ENCODE measurements around the gene SLC30A4. TPM values are rescaled to one million over a fixed set of nuclear protein-coding genes. Genes with fewer than 3 reads are reported as not detected.

SLC30A4 gene
- total and polyA plus RNA-seq, 2 experiments from 2014 or later = not detected

GRCh38 chr15:45549541-45550220, 27.1 kb upstream of the SLC30A4 start:
- peaks cover 2% of the 10 kb centered on the region; the same call in 1 of the 2 replicates for H3K27me3 ChIP-seq (ENCODE audit: insufficient read depth)
- no peaks in the 10 kb centered on the region for H3K36me3 ChIP-seq (ENCODE audit: insufficient read depth)
- H2AFZ ChIP-seq = no peak overlapping the region
- H3K79me2 ChIP-seq (replicated peaks; ENCODE audit: insufficient read depth) = no peaks in the 10 kb centered on the region
- H4K20me1 ChIP-seq (replicated peaks; ENCODE audit: insufficient read depth) = no peaks in the 10 kb centered on the region
- 0 out of 2 replicates have a peak, but pooled peaks cover 3% of the 10 kb centered on the region for H3K4me1 ChIP-seq (ENCODE audit: insufficient read depth)
- Mint-ChIP-seq H3K4me1 (peaks cover 3% of the 10 kb centered on the region), H3K27me3 (ENCODE audit: insufficient read depth, low read depth, poor library complexity) (peaks cover 2% of the 10 kb centered on the region), H3K27ac (no peak overlapping the region), H3K36me3 (ENCODE audit: low read depth) (no peaks in the 10 kb centered on the region), H3K9me3 (no peaks in the 10 kb centered on the region), H3K4me3 (no peak overlapping the region)
- H3K9me2 ChIP-seq (ENCODE audit: insufficient read depth) = no peaks in the 10 kb centered on the region
- no peak for TF ChIP-seq EZH2phosphoT487 (IDR thresholded peaks at IDR 0.05; ENCODE audit: unreplicated experiment)
- TF ChIP-seq, protein P1, sequence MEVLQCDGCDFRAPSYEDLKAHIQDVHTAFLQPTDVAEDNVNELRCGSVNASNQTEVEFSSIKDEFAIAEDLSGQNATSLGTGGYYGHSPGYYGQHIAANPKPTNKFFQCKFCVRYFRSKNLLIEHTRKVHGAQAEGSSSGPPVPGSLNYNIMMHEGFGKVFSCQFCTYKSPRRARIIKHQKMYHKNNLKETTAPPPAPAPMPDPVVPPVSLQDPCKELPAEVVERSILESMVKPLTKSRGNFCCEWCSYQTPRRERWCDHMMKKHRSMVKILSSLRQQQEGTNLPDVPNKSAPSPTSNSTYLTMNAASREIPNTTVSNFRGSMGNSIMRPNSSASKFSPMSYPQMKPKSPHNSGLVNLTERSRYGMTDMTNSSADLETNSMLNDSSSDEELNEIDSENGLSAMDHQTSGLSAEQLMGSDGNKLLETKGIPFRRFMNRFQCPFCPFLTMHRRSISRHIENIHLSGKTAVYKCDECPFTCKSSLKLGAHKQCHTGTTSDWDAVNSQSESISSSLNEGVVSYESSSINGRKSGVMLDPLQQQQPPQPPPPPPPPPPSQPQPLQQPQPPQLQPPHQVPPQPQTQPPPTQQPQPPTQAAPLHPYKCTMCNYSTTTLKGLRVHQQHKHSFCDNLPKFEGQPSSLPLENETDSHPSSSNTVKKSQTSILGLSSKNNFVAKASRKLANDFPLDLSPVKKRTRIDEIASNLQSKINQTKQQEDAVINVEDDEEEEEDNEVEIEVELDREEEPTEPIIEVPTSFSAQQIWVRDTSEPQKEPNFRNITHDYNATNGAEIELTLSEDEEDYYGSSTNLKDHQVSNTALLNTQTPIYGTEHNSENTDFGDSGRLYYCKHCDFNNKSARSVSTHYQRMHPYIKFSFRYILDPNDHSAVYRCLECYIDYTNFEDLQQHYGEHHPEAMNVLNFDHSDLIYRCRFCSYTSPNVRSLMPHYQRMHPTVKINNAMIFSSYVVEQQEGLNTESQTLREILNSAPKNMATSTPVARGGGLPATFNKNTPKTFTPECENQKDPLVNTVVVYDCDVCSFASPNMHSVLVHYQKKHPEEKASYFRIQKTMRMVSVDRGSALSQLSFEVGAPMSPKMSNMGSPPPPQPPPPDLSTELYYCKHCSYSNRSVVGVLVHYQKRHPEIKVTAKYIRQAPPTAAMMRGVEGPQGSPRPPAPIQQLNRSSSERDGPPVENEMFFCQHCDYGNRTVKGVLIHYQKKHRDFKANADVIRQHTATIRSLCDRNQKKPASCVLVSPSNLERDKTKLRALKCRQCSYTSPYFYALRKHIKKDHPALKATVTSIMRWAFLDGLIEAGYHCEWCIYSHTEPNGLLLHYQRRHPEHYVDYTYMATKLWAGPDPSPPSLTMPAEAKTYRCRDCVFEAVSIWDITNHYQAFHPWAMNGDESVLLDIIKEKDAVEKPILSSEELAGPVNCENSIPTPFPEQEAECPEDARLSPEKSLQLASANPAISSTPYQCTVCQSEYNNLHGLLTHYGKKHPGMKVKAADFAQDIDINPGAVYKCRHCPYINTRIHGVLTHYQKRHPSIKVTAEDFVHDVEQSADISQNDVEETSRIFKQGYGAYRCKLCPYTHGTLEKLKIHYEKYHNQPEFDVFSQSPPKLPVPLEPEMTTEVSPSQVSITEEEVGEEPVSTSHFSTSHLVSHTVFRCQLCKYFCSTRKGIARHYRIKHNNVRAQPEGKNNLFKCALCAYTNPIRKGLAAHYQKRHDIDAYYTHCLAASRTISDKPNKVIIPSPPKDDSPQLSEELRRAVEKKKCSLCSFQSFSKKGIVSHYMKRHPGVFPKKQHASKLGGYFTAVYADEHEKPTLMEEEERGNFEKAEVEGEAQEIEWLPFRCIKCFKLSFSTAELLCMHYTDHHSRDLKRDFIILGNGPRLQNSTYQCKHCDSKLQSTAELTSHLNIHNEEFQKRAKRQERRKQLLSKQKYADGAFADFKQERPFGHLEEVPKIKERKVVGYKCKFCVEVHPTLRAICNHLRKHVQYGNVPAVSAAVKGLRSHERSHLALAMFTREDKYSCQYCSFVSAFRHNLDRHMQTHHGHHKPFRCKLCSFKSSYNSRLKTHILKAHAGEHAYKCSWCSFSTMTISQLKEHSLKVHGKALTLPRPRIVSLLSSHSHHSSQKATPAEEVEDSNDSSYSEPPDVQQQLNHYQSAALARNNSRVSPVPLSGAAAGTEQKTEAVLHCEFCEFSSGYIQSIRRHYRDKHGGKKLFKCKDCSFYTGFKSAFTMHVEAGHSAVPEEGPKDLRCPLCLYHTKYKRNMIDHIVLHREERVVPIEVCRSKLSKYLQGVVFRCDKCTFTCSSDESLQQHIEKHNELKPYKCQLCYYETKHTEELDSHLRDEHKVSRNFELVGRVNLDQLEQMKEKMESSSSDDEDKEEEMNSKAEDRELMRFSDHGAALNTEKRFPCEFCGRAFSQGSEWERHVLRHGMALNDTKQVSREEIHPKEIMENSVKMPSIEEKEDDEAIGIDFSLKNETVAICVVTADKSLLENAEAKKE (CRISPR knock-in tag; IDR thresholded peaks at IDR 0.05) = no peak
- TF ChIP-seq CREB1 (CRISPR knock-in tag; IDR thresholded peaks at IDR 0.05; ENCODE audit: low read depth) = no peak
- TF ChIP-seq NANOG (IDR thresholded peaks at IDR 0.05; ENCODE audit: borderline replicate concordance) = no peak
- no peak for TF ChIP-seq CTCF (conservative IDR thresholded peaks at IDR 0.05; ENCODE audit: low read depth in 2 of 2)
- no peak for TF ChIP-seq EZH2 (IDR thresholded peaks at IDR 0.05; ENCODE audit: low read depth, unreplicated experiment)
- no peak for TF ChIP-seq POLR2AphosphoS5 (IDR thresholded peaks at IDR 0.05; ENCODE audit: low read depth)
- no peak for DNase-seq (ENCODE audit: low spot score)
- H3K4me2 ChIP-seq = no peak overlapping the region
- H3K27ac ChIP-seq (ENCODE audit: low read depth) = no peak overlapping the region
- H3F3A ChIP-seq (replicated peaks; ENCODE audit: low read depth) = no peaks in the 10 kb centered on the region
- no peak overlapping the region for H3K4me3 ChIP-seq
- no peak for ATAC-seq

Data from GM23338 (cell line).